CD4-positive, CD25-positive, alpha-beta regulatory T cell (primary cell): ENCODE data around the gene DMD. TPM values are rescaled to one million over a fixed set of nuclear protein-coding genes. Genes with fewer than 3 reads are reported as not detected.
"Not testable (repeated sequence)": the region's sequence is repeated elsewhere in the genome, so short reads cannot be mapped to it uniquely, and the experiment has no call there.

Experiments used
- ATAC-seq, 2 donors: fragments of 150-1000 bp; cut with Tn5 transposase; one replicate each; pipeline ENCODE4 v1.10.0; 2021; ENCODE audit warnings: low read depth in 2 of 2, moderate number of reproducible peaks in 2 of 2, moderate library complexity in 1 of 2
- DNase-seq, 3 donors: peaks; one replicate each; pipeline versions ENCODE4 v3.0.0 to v3.0.0-alpha.2; 2012 to 2022; ENCODE audit warnings: mixed read lengths in 1 of 3
- H3K27ac ChIP-seq: one replicate; pipeline ENCODE4 v1.7.0; 2013; ENCODE audit warnings: mild to moderate bottlenecking, low read length; ENCODE audit not compliant: insufficient read depth, poor library complexity, severe bottlenecking
- H3K27me3 ChIP-seq: one replicate; pipeline ENCODE4 v1.7.0; 2013; ENCODE audit warnings: low read length; ENCODE audit not compliant: control insufficient read depth, insufficient read depth
- H3K36me3 ChIP-seq: one replicate; pipeline ENCODE4 v1.7.0; 2013; ENCODE audit warnings: mild to moderate bottlenecking, low read length, moderate library complexity; ENCODE audit not compliant: control insufficient read depth, insufficient read depth
- H3K4me1 ChIP-seq: 2 replicates; pipeline ENCODE4 v1.7.0; 2013; ENCODE audit warnings: mild to moderate bottlenecking, low read length; ENCODE audit not compliant: insufficient read depth, control insufficient read depth, poor library complexity, severe bottlenecking
- H3K4me3 ChIP-seq: one replicate; pipeline ENCODE4 v1.7.0; 2013; ENCODE audit warnings: low read depth, mild to moderate bottlenecking, low read length, moderate library complexity
- H3K9me3 ChIP-seq, 2 experiments: 1 replicate in 1 of 2; 2 replicates in 1 of 2; pipeline ENCODE4 v1.7.0; 2013; ENCODE audit warnings: low read length in 2 of 2, mild to moderate bottlenecking in 1 of 2, moderate library complexity in 1 of 2; ENCODE audit not compliant: control insufficient read depth in 2 of 2
- H3K27ac Mint-ChIP-seq, 3 donors: one replicate each; pipeline ENCODE4 v1.8.0; 2020 to 2022; ENCODE audit warnings: mild to moderate bottlenecking in 3 of 3, mixed read lengths in 3 of 3, moderate library complexity in 2 of 3
- H3K27me3 Mint-ChIP-seq: one replicate; pipeline ENCODE4 v1.8.0; 2022; ENCODE audit warnings: mild to moderate bottlenecking, mixed read lengths
- H3K36me3 Mint-ChIP-seq: one replicate; pipeline ENCODE4 v1.8.0; 2020; ENCODE audit warnings: mixed read lengths
- H3K4me1 Mint-ChIP-seq, 4 donors: one replicate each; pipeline ENCODE4 v1.8.0; 2020 to 2022; ENCODE audit warnings: mixed read lengths in 4 of 4, mild to moderate bottlenecking in 1 of 4
- H3K4me3 Mint-ChIP-seq, 4 donors: one replicate each; pipeline ENCODE4 v1.8.0; 2020 to 2022; ENCODE audit warnings: mild to moderate bottlenecking in 4 of 4, mixed read lengths in 4 of 4, moderate library complexity in 3 of 4
- H3K9me3 Mint-ChIP-seq, 7 donors: one replicate each; pipeline ENCODE4 v1.8.0; 2020 to 2022; ENCODE audit warnings: mixed read lengths in 7 of 7, mild to moderate bottlenecking in 3 of 7, moderate library complexity in 2 of 7
- polyA plus RNA-seq, 4 donors: library from polyadenylated mRNA; unstranded; fragments of 300-500 nt; fragmentation: Illumina TruSeq; gene quantifications; one replicate each; pipeline ENCODE4 v1.2.3, GENCODE V29; 2021
- total RNA-seq: library from RNA; stranded (reverse); gene quantifications from one replicate; pipeline ENCODE4 v1.2.3, GENCODE V29; 2022

Gene DMD
- total and polyA plus RNA-seq, 5 donors from 2014 or later: 0.20 to 2.8 (median 0.98) TPM

DNA sequence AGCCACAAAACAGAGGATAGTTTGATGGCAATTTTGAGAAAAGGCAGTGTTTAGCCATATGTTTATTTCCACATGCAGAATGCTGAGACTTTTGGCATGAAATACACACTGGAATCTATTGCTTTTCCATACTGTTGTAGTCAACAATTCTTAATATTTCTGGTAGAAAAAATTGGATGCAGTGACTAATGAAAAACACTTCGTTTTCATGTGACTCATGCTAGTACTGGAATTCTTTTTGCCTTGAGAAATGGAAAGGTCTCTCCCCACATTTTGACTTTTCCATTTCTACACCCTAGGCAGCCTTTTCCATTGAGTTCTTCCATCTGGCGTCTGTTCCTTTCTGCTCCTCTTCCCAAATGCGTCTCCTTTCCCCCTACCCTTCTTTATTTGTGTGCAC lies 1714.3 kb downstream of the DMD start:
- Mint-ChIP-seq H3K27ac (no peak overlapping the region), H3K4me1 (no peaks in the 10 kb centered on the region), H3K36me3 (no peaks in the 10 kb centered on the region), H3K4me3 (no peak overlapping the region), H3K9me3 (peaks cover 0 to 6% (median 0%) of the 10 kb centered on the region in 7 donors), H3K27me3 (no peaks in the 10 kb centered on the region)
- Histone ChIP-seq H3K27ac (no peak overlapping the region), H3K4me3 (no peak overlapping the region), H3K4me1 (no peaks in the 10 kb centered on the region), H3K27me3 (no peaks in the 10 kb centered on the region), H3K9me3 (no peaks in the 10 kb centered on the region), H3K36me3 (no peaks in the 10 kb centered on the region)
- DNase-seq: no peak
- ATAC-seq: no peak

DNA sequence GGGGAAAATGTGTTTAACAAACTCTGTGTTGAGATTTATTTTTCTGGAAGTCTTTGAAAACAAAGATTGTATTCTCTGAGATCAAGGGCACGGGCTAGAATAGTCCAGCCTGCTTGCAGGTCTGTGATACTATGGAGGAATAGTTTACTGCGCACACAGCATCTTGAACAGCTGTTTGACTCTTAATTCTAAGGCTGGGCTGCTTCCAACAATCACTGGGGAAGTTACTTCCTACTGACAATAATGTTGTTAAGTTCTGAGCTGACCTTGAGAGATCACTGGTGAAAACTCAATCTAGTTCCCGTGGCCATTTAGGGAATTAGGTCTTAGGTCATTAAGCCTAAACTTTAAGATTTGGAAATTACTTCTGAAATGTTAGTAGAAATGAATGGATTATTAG lies 1723.4 kb downstream of the DMD start:
- ATAC-seq (no peak), DNase-seq (no peak)
- Histone ChIP-seq H3K36me3 (no peaks in the 10 kb centered on the region), H3K27me3 (no peaks in the 10 kb centered on the region), H3K4me3 (no peak overlapping the region), H3K9me3 (no peaks in the 10 kb centered on the region), H3K27ac (no peak overlapping the region), H3K4me1 (no peaks in the 10 kb centered on the region)
- Mint-ChIP-seq H3K4me3 (no peak overlapping the region), H3K4me1 (no peaks in the 10 kb centered on the region), H3K27me3 (no peaks in the 10 kb centered on the region), H3K27ac (no peak overlapping the region), H3K36me3 (no peaks in the 10 kb centered on the region), H3K9me3 (peaks cover 0 to 3% (median 0%) of the 10 kb centered on the region in 7 donors)

GRCh38 chrX:31483336-31483735 lies 1728.0 kb downstream of the DMD start:
- Mint-ChIP-seq H3K27me3 (no peaks in the 10 kb centered on the region), H3K27ac (no peak overlapping the region), H3K36me3 (no peaks in the 10 kb centered on the region), H3K9me3 (peaks cover 0 to 2% (median 0%) of the 10 kb centered on the region in 7 donors), H3K4me3 (no peak overlapping the region), H3K4me1 (no peaks in the 10 kb centered on the region)
- no peak overlapping the region for H3K27ac ChIP-seq
- H3K36me3 ChIP-seq: no peaks in the 10 kb centered on the region
- H3K4me3 ChIP-seq: no peak overlapping the region
- no peak for ATAC-seq
- no peaks in the 10 kb centered on the region for H3K27me3 ChIP-seq
- H3K9me3 ChIP-seq: no peaks in the 10 kb centered on the region
- DNase-seq: no peak
- H3K4me1 ChIP-seq: no peaks in the 10 kb centered on the region

DNA sequence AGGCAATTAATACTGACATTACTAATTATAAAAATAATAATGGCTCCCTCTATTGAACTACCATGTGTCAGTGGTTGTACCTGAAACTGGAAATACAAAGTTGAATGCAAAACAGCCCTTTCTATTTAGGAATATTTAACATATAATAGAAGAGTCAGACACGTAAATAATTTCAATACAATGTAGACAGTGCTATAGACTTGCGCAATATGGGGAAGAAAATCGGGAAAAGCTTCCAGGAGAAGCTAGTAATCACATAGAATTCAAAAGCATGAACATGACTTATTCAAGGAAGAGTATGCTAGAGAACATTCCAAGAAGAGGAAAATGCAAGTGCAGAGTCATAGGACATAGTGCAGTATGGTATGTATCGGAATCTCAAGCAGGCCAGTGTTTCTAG lies 1730.7 kb downstream of the DMD start:
- Mint-ChIP-seq H3K27ac (no peak overlapping the region), H3K36me3 (no peaks in the 10 kb centered on the region), H3K4me3 (no peak overlapping the region), H3K9me3 (peaks cover 0 to 4% (median 0%) of the 10 kb centered on the region in 7 donors), H3K4me1 (no peaks in the 10 kb centered on the region), H3K27me3 (no peaks in the 10 kb centered on the region)
- H3K9me3 ChIP-seq: no peaks in the 10 kb centered on the region
- ATAC-seq (no peak), DNase-seq (no peak)
- H3K27ac ChIP-seq: no peak overlapping the region
- H3K4me1 ChIP-seq: no peaks in the 10 kb centered on the region
- no peaks in the 10 kb centered on the region for H3K27me3 ChIP-seq
- no peaks in the 10 kb centered on the region for H3K36me3 ChIP-seq
- H3K4me3 ChIP-seq: no peak overlapping the region

DNA sequence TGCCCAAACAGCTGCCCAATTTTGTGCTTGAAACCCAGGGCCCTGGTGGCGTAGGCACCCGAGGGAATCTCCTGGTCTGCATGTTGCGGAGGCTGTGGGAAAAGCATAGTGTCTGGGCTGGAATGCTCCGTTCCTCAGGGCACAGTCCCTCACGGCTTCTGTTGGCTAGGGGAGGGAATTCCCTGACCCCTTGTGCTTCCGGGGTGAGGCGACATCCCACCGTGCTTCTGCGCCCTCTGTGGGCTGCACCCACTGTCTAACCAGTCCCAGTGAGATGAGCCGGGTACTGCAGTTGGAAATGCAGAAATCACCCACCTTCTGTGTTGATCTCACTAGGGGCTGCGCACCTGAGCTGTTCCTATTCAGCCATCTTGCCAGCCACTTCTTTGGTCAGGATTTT lies 1740.1 kb downstream of the DMD start:
- no peak overlapping the region for H3K27ac Mint-ChIP-seq
- no peaks in the 10 kb centered on the region for H3K4me1 Mint-ChIP-seq

DNA sequence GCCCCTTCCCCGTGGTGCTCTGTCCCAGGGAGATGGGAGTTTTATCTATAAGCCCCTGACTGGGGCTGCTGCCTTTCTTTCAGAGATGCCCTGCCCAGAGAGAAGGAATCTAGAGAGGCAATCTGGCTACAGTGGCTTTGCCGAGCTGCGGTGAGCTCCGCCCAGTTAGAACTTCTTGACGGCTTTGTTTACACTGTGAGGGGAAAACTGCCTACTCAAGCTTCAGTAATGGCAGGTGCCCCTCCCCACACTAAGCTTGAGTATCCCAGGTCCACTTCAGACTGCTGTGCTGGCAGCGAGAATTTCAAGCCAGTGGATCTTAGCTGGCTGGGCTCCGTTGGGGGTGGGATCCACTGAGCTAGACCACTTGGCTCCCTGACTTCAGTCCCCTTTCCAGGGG lies 1740.6 kb downstream of the DMD start:
- not testable (repeated sequence) for H3K27ac ChIP-seq, ATAC-seq, H3K36me3 Mint-ChIP-seq

More for the DNA sequence above, 1740.1 kb downstream of the DMD start:
- no peaks in the 10 kb centered on the region for H3K36me3 Mint-ChIP-seq
- Histone ChIP-seq H3K4me1 (no peaks in the 10 kb centered on the region), H3K4me3 (no peak overlapping the region), H3K36me3 (no peaks in the 10 kb centered on the region), H3K27me3 (no peaks in the 10 kb centered on the region), H3K9me3 (no peaks in the 10 kb centered on the region), H3K27ac (no peak overlapping the region)
- ATAC-seq (no peak), DNase-seq (no peak)
- H3K27me3 Mint-ChIP-seq: no peaks in the 10 kb centered on the region
- H3K9me3 Mint-ChIP-seq: peaks cover 0 to 2% (median 0%) of the 10 kb centered on the region in 7 donors
- H3K4me3 Mint-ChIP-seq: no peak overlapping the region

GRCh38 chrX:31464306-31464915 lies 1746.9 kb downstream of the DMD start:
- Histone ChIP-seq H3K36me3 (no peaks in the 10 kb centered on the region), H3K27me3 (no peaks in the 10 kb centered on the region), H3K9me3 (no peaks in the 10 kb centered on the region), H3K27ac (no peak overlapping the region), H3K4me3 (no peak overlapping the region), H3K4me1 (no peaks in the 10 kb centered on the region)
- Mint-ChIP-seq H3K36me3 (no peaks in the 10 kb centered on the region), H3K4me1 (no peaks in the 10 kb centered on the region), H3K9me3 (peaks cover 0 to 2% (median 0%) of the 10 kb centered on the region in 7 donors), H3K27me3 (no peaks in the 10 kb centered on the region), H3K4me3 (no peak overlapping the region), H3K27ac (no peak overlapping the region)
- DNase-seq: no peak
- no peak for ATAC-seq

More for the DNA sequence above, 1740.6 kb downstream of the DMD start:
- H3K27me3 Mint-ChIP-seq, H3K36me3 ChIP-seq, H3K4me1 ChIP-seq, H3K4me3 ChIP-seq, H3K9me3 ChIP-seq, H3K27ac Mint-ChIP-seq, H3K27me3 ChIP-seq, DNase-seq, H3K9me3 Mint-ChIP-seq, H3K4me3 Mint-ChIP-seq, H3K4me1 Mint-ChIP-seq: not testable (repeated sequence)

- no peak for DNase-seq
- no peaks in the 10 kb centered on the region for H3K36me3 Mint-ChIP-seq
- H3K9me3 ChIP-seq: no peaks in the 10 kb centered on the region
- H3K27ac ChIP-seq: no peak overlapping the region
- H3K9me3 Mint-ChIP-seq: peaks cover 0 to 4% (median 0%) of the 10 kb centered on the region in 7 donors
- no peaks in the 10 kb centered on the region for H3K27me3 Mint-ChIP-seq
- H3K4me3 ChIP-seq: no peak overlapping the region
- no peaks in the 10 kb centered on the region for H3K27me3 ChIP-seq
- no peaks in the 10 kb centered on the region for H3K4me1 ChIP-seq
- H3K4me3 Mint-ChIP-seq: no peak overlapping the region
- no peaks in the 10 kb centered on the region for H3K36me3 ChIP-seq
- H3K27ac Mint-ChIP-seq: no peak overlapping the region
- no peaks in the 10 kb centered on the region for H3K4me1 Mint-ChIP-seq
- no peak for ATAC-seq
Measured at GRCh38 chrX:31461266-31461665, 1750.1 kb downstream of the DMD start.
